ENCODE results near the gene KIAA0930. TPM values are rescaled to one million over a fixed set of nuclear protein-coding genes. Genes with fewer than 3 reads are reported as not detected.

Gene KIAA0930
- polyA plus RNA-seq, 10 donors: 11.2 to 25.0 (median 15.3) TPM

GRCh38 chr22:45181766-45182165 lies 58.9 kb downstream of the KIAA0930 start:
- DNase-seq: no peak

GRCh38 chr22:45181240-45181639 lies 59.5 kb downstream of the KIAA0930 start:
- DNase-seq: no peak

- no peak for DNase-seq
Measured at GRCh38 chr22:45180146-45180679, 60.5 kb downstream of the KIAA0930 start.

GRCh38 chr22:45179276-45180049 lies 61.2 kb downstream of the KIAA0930 start:
- no peak for DNase-seq

GRCh38 chr22:45172881-45173585 lies 67.7 kb downstream of the KIAA0930 start:
- DNase-seq: no peak

GRCh38 chr22:45171830-45172229 lies 68.9 kb downstream of the KIAA0930 start:
- DNase-seq: no peak

DNA sequence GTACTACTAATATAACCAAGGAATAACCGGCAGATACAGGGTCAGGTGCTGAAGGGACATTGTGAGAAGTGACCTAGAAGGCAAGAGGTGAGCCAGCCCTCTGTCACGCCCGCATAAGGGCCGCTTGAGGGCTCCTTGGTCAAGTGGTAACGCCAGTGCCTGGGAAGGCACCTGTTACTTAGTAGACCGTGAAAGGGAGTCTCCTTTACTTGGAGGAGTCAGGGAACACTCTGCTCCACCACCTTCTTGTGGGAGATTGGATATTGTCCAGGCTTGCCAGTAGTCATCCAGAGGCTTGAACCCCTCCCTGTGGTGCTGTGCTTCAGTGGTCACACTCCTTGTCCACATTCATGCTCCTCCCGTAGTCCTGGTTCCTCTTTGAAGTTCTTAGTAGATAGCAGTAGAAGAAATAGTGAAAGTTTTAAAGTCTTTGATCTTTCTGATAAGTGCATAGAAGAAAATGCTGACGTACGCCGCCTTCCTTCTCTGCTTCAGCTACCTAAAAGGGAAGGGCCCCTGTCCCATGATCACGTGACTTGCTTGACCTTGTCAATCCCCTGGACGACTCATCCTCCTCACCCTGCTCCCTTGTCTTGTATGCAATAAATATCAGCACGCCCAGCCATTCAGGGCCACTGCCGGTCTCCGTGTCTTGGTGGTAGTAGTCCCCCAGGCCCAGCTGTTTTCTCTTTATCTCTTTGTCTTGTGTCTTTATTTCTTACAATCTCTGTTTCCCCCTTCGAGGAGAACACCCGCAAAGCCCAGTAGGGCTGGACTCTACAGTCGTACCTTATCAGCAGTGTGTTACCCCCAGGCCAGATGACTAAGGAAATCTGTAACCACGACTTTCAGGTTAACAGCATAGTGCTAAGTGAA lies 70.9 kb downstream of the KIAA0930 start:
- DNase-seq: no peak

DNA sequence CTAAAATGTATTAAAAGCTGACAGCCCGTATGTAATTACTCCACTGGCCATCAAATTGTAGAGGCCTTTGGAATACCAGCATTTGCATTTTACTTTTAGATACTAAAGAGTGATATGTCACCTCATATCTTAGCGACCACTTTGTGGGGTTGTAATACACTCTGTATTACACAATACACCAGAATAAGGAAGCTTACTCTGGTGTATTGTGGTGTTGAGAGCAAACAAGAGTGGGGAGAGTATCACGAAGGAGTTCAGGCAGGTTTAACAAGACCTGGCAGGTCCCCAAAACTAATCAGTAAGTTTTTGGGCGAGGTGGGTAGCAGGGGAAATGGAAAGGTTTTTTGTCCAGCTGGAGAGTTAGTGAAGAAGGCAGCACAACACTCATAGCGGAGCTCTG lies 73.8 kb downstream of the KIAA0930 start:
- DNase-seq: no peak

DNA sequence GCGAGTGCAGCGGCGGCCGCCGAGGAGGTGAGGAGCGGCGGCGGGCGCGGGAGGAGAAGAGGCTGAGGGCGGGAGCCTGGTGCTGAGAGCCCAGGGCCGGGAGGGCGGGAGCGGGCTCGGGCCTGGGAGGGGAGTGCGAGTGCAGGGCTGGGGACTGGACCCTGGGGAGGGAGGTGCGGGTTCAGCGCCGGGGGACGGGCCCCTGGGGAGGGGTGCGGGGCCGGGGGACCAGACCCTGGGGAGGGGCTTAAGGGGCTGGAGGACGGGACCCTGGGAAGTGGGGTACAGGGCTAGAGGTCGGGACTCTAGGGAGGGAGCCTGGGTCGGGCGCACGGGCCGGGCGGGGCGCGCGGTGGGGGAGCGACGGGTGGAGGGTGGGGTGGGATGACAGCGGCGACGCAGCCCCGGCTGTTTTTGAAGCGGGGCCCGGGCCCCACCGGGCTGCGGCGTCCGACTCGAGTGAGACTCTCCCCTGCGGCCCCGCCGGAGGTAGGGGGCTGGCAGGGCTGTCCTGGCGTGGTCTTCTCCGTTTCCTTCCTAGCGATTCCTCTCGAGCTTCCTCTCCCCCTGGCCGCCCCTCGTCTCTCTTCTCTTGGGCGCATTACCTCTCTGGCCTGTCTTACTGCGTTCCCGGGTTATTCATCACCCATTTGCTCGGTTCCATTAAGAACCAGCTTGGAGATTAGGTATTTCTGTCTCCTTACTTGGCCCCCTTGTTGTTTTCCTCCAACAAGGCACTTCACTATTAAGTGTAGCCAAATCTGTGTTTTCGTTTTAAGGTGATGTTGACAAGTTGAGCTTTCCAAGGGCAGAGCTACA lies 76.2 kb downstream of the KIAA0930 start:
- peak in 2 of 3 donors; percentile 19 to 46 for DNase-seq

DNA sequence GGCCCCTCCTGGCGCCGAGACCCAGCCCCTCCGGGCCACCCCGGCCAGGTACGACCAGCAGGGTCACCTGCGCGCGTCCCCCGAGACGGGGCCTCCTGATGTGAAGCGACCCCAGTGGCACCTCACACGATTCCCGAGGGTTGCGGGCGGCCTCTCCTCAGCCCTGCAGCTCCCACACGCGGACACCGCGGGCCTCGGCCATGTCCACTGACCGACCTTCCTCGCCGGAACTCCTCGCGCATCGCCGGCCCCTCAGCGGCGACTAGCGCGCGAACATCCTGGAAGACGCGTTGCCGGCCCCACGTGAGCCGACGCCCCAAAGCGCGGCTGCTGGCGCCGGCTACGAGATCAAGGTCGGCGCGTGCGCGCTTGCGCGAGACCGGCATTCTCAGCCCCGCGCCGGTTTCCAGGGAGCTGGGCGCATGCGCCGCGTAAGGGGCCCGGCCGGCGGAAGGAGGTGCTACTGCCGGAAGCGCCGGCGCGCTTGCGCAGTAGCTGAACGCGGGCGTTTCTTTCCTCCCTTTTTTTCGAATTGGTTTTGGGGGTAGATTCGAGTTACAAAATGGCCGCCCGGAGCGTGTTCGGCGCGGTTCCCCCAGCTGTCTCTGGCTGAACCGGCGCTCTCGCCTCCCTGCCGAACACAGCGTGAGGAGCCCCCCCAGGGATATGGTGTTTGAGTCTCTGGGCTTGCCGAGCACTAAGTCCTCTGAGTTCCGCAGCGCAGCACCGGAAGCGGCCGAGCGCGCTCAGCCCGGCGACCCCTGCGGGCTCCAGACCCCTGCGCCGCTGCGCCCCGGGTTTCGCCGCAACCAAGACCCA lies 77.0 kb downstream of the KIAA0930 start, which contains the start of gene NUP50:
Gene NUP50 (plus strand): TSS at position 475 of the 819 bp plus-strand sequence. CDS start 4,253 bp downstream, outside the sequence.
- DNase-seq: peak; percentile 95 to 99 (median 99)

GRCh38 chr22:45163099-45163450 lies 77.6 kb downstream of the KIAA0930 start:
- peak in 1 of 3 donors; percentile 27 for DNase-seq

DNA sequence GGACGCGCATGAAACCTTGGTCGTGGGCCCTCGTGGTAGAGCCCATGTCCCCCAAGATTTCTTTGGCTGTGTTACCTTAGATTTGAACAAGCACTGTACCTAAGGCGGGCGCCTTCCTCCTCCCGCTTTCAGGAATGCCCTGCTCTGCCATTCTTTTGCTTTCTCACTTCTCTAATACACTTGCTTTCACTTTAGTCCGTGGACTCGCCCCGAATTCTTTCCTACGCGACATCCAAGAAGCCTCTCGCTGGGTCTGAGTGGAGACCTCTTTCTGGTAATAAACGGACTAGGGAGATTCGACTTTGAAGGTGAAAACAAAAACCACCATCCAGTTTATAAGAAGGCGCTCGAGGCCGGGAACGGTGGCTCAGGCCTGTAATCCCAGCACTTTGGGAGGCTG lies 78.2 kb downstream of the KIAA0930 start:
- DNase-seq: peak in 1 of 3 donors; percentile 10

DNA sequence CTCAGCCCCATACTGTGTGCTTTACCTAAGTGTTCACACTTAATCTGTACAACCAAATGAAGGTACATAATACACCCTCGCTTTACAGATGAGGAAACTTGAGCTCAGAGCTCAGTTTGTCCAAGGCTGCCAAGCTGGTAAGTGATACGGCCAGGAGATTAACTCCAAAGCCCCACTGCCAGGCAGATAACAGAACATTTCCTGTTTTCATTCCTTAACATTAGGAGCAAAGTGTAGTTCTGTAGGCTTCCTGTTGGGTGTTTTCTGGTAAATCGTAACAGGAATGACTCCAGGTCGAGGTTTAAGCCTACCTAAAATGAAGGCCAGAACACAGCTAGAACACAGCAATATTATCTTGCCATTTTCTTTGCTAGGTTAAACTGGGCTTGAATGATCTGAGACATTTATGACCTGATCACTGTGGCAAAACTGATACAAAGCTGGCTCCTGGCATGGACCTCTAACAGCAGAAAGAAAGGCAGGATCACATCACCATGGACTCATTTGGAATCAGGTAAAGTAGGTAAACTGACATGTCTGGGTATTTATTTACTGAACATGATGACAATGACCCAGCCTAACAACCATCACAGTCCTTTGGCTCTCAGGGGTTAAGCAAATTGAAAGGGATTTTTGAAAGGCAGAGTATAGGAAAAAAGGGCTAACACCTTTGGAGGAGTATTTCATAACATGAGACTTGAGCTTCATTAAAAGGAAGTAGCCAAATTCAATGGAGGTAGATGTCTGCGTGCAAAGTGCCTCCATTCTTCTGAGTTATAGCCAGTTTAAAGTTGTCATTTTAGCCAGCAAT lies 80.8 kb downstream of the KIAA0930 start:
- no peak for DNase-seq

DNA sequence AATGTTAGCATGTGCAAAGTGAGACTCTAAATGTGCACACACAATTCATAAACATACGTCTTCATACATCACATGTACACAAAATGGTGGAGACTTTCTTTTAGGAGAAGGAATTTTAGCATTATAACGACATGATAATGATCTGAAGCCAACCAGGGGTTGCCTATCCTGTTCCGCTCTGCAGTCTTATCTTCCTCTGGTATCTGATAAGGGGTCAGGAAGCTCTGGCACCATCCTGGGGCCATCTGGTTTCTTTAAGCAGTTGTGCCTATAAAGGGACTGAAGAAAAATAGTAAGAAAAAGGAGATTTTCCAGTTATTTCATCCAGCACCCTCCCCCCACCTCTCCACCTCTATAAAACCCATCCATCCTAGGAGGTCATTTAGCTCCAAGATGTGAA lies 82.8 kb downstream of the KIAA0930 start:
- no peak for DNase-seq

DNA sequence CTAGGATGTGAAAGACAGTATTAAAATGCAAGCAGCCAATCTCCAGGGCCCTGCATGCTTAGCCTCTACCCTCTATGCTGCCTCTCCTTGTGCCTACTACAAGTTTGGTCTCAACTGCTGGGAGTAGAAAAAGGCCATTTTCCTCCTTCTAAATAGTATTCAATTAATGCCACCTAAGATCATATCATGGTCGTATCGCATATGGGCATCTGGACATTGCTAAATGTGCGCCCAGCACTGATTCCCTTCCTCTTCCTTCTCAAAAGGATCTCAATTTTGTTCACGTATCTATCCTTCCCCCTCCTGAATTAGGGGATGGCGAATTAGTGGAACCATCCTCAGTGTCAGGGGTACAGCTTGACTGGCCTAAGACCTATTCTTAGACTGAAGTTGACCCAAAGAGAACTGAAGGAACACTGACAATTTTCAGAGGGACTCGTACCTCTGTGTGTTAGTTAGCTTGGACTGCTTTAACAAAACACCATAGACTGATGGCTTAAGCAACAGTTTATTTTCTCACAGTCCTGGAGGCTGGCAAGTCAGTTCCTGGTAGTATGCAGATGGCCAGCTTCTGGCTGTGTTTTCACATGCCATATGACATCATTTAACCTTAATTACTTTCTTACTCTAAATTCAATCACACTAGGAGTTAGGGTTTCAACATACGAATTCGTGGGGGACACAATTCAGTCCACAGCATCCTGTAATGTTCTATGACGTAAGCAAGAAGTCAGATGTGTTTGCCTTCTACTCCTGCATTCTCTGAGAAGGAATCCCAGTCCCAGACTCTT lies 85.4 kb downstream of the KIAA0930 start:
- DNase-seq: no peak

- no peak for DNase-seq
Measured at GRCh38 chr22:45154383-45154782, 86.3 kb downstream of the KIAA0930 start.

- DNase-seq: no peak
Measured at GRCh38 chr22:45151503-45151902, 89.2 kb downstream of the KIAA0930 start.

DNA sequence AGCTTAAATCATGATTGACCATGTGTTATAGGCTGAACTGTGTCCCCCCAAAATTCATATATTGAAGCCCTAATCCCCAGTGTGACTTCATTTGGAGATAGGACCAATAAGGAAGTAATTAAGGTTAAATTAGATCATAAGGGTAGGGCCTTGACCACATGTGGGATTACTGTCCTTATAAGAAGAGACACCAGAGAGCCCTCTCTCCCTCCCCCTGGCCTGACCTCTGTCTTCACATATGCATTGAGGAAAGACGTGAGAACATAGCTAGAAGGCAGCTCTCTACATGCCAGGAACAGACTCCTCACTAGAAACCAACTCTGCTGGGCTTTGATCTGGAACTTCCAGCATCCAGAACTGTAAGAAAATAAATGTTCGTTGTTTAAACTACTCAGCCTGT lies 90.6 kb downstream of the KIAA0930 start:
- no peak for DNase-seq

Measured in muscle of back (tissue), 11 donors.